KG1 (cell line): ENCODE measurements around the gene DHRSX.
"Not testable (repeated sequence)": the region's sequence is repeated elsewhere in the genome, so short reads cannot be mapped to it uniquely, and the experiment has no call there.

Source experiments
- DNase-seq: peaks from one replicate; lab custom pipeline; 2025; lab: John Stamatoyannopoulos, UW

Gene DHRSX

DNA sequence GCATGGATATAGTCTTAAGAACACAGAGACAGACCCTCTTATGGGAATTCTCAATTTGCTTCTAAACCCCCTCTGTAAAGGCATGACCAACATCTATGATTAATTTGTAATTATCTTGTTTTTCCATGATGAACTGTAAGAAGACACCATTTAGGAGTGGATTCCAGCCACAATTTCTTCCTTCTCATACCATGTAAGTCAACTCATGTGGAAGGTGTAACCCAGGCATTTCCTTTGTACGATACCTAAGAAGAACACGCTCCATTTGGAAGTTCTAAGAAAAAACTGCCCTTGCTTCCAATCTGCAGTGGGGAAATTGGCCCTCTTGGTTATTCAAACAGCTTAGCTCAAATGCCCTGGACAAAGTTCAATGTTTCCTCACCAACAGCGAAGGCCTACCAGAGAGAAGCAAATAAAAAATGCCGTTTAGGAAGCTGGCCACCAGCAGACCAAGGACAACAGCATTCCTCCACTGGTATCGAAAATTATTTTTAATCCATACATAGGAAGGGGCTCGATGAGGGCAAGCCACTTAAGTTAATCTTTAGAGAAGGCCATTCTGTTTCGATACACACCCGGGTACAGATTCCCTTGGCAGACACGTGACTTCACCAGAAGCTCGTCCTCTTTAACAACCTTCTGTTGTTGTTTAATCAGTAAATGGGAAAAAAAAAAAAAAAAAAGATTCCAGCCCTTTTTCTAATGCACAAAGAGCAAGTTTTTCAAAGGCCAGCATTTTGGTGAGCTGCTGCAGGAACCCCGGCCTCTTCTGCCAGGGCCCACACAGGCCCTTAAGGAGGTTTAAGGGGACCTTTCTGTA, 2.6 kb downstream of the DHRSX start:
- DNase-seq, result no peak

DNA sequence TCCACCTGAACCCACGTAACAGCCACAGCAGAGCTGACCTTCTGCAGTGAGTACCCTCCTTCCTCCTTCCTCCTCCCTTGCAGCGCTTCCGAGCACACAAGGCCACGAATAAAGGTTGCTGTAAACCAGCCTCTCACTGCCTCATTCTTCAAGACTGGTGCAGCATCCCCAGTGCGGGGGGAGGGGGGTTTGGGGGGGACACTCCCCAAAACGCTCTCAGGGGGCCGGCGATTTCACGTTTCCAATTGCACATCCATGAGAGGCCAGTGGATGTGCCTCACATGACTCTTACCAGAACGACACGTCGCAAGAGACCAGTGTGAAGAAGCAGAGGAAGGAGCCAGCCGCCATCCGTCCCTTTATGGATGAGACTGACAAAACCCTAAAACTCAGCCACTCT, 5.2 kb downstream of the DHRSX start:
- DNase-seq, result no peak

DNA sequence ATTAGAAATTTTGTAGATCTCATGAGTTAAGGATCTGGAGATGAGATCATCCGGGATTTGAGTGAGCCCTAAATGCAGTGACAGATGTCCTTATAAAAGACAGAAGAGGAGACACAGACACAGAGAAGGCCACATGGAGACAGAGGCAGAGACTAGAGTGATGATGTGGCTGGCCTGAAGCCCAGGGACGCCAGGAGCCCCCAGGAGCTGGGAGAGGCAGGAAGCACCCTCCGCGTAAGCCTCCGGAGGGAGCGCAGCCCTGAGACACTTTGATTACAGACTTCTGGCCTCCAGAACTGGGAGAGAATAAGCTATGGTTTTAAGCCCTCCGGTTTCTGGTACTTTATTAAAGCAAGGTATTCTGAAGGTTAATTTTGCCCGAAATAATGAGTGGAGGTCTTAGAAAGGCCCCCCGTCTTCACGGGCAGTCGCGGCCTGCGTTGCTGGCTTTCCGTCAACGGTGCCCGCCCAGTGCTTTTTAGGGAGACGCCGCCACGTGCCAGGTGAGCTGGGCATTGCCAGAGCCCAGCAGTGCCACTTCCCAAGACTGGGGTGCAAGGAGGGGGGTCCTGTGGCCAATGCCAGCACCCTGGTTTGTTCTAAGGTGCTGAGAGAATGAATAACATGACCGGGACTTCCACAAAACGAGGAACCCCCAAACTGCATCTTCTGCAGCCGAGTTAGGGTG, 8.1 kb downstream of the DHRSX start:
- no peak for DNase-seq

DNA sequence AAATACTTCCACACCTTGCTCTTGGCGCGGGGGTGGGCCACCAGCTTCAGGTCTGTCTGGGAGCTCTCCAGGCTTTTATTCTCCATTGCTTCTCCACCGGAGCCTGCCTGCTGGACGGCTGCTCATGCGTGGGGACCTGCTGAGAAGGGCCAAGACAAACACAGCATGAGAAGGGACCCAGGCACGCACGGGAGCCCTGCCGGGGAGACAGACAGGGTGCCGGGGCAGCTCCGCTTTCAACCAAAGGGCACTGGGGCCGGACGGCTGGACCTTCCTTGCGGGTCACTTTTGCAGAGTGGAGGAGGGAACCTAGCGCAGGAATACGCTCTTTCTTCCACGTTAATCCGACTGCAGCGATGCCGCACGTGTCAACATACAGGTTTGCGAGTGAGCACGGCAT, 10.1 kb downstream of the DHRSX start:
- no peak for DNase-seq

DNA sequence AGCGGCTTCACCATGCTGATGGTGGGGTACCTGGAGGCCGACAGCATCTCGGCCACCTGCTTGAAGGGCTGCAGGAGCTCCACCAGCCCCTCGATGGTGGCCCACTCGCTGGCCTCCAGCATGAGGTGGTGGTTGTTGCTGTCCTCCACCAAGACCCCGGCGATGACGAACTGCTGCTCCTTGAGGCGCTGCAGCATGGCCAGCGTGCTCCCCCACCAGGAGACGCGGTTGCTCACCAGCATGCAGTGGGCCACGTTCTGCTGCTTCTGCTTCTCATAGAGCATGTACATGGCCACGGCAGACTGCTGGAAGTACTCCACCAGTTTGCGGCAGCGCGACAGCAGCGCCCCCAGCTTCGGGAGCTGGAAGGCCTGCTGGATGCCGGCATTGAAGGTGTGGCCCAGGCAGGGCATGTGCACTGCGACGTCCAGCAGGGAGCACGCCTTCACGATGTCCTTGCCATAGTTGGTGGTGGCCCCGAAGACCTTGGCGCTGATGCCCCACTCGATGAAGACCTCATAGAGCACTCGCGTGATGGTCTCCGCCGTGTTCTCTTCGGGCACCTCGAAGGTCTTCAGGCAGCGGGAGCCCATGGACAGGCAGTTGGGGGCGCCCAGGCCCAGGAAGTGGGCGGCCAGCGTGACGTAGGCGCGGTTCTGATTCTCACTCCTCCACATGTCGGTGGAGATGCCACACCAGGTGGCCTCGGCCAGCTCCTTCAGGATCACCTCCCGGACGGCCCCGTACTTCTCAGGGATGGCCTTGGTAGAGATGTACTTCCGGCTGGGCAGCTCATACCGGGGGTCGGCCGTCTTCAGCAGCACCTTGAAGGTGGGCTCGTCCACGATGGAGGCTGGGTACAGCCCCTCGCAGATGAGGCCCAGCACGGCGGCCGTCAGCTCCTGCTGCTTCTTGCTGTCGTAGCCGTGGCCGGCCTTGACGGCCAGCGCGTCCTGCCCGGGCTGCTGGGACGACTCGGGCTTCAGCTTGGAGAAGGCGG, 11.0 kb downstream of the DHRSX start:
- no peak for DNase-seq

DNA sequence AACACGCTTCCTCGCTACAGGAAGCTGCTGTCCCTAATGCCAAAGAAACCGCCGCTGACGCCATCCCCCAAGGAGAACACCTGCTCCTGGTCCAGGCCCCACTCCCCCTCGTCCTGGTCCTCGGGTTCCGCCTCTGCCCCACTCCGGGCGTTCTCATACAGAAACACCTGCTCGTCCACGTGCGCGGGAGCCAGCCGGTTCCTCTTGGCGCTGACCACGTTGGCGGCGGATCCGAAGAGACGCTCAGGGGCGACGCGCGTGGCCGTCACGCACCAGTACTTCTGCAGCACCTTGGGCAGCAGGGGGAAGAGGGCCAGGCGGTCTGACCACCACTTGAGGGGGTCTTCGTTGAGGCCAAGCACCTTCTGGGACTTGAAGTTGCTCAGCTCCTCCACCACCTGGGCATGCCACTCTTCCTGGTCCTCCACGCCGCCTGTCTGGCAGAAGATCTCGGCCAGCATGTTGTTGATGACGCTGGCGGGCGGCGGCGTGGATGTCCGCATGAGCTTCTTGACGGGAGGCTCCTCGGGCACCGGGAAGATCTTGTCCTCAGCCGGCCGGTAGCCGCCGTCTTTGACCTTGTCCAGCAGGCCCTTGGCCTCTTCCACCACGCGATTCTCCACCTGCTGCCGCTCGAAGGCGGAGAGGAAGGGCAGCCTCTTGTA, 12.0 kb downstream of the DHRSX start:
- DNase-seq, result no peak

DNA sequence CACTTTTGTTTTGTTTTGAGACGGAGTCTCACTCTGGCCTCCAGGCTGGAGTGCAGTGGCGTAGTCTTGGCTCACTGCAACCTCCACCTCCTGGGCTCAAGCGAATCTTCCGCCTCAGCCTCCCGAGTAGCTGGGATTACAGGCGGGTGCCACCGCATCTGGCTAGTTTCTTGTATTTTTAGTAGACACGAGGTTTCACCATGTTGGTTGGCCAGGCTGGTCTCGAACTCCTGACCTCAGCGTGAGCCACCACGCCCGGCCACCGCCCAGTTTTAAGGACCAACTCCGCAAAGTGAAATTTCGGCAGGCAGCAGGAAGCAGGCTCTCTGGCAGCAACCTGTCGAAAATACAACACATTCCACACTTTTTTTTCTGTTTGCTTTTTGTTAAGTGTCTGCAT, 13.4 kb downstream of the DHRSX start:
- no peak for DNase-seq

DNA sequence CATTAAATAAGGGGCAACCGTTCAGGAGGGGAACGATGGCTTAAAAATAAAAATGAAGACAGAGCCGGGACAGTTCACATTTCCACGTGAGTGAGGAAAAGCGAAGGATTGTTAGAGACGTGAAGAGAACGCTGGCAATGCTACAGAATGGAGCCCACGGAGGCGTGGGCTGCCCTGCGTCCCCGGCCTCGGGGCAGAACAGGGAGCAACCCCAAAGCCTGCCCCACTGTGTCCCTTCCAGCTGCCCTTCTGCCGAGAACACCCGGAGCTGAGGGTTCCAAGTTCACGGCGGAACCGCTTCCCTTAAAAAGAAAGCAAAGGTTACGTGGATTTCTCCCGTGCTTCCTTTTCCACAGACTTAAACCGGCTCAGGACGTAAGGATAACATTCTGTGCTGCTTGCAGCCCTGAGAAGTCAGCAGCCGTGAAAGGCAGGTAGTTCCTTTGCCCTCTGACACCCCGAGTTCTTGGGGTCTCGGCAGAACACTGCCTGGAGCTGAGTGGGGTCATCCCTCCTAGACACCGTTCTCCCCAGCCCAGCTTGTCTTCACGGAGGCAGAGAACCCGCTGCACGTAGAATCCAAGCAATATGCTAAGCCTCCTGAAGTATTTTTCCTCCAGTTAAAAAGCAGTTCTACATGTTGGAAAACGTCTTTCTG, 14.2 kb downstream of the DHRSX start:
- no peak for DNase-seq

DNA sequence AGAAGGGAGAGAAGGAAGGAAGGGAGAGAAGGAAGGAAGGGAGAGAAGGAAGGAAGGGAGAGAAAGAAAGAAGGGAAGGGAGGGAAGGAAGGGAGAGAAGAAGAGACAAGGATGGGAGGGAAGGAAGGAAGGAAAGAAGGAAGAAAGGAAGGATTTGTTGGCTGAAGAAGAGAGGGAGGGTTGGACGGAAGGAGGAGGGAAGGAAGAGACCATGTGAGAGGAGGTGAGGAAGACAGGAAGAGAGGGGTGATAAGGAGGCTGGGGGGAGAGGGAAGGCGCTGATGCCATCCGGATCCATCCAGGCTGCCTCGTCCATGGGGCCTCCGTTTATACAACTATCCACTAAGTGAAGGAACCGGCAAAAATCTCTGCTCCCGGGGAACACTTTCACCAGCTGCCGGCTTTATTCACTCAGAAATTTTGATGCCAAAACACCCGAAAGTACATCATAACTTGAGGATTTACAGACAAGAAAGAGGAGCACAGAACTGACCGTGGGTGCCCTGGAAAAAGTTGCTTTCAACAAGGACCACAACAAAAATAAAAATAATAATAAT, 14.9 kb downstream of the DHRSX start:
- DNase-seq, result no peak

DNA sequence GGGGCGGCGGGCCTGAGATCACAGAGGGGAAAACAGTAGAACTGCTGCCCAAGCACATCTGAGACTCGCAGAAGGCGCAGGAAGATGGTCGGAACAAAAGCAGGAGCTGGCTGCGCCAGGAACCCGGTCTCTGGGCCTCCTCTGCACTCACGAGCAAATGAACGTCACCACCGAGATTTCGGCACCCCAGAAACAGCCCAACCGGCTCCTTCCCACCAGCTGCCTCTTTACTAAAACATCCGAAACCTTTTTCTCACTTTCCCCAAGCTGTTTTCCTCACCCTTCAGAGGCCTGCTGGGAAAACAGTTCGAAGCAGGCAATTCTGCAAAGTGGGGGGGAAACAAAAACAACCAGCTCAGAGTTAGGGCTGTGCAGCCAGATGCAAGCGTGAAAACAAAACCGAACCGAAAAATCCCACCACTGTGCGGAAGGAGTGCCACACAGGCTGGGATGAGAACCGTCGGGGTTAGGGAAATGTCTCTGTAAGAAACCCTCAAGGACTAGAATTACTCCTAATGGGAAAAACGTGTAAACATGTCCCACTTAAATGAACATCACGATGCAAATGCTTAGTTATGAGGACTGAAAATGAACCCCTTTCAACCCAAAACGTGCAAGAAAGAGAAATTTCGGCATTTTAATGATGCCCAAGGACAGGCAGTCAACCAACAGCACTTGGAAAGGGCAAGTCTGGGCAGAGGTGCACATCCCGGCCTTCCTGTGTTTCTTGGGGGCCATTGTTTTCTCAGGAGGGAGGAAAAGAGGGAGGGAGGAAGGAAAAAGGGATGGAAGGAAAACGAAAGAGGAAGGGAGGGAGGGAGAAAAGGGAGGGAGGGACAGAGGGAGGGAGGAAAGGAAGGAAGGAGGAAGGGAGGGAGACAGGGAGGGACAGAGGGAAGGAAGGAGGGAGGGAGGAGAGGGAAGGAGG, 15.8 kb downstream of the DHRSX start:
- no peak for DNase-seq

DNA sequence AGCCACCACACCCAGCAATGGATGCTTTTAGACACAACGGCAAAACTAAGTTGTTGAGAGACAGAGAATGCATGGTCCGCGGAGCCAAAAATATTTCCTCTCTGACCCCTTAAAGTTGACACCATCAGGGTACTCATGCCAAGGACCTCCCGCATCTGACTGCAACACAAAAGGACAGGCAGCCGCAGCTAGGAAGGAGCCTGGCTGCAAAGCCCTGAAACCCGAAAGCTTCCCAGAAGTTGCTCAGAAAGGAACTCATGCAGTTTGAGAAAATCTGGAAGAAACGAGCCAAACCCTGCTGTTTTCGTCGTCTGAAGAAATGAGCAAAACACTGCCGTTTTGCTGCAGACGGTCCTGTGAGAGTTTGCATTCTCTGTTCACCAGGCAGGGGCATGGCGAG, 16.5 kb downstream of the DHRSX start:
- no peak for DNase-seq

DNA sequence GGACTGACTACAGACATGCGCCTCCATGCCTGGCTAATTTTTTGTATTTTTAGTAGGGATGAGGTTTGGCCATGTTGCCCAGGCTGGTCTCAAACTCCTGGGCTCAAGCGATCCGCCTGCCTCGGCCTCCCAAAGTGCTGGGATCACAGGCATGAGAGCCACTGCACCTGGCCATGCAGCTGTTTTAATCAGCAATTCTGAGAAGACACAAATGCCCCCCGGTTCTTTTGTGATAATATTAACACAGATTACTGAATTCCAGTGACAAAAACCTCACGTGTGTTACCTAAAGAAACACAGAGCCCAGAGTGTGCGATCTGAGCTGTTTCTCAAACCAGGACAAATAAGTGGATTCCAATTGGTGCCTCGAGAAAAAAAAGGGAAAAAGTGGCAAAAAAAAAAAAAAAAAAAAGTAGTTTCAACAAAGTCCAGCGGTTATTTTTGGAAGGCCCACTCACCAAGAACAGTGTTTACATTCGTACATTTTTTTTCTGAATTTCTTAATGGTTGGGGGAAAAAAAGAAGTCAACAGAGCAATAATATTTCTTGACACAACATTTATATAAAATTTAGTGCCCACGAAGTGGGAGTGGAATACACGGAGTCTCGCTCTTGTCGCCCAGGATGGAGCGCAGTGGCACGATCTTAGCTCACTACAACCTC, 17.2 kb downstream of the DHRSX start:
- DNase-seq, result no peak

DNA sequence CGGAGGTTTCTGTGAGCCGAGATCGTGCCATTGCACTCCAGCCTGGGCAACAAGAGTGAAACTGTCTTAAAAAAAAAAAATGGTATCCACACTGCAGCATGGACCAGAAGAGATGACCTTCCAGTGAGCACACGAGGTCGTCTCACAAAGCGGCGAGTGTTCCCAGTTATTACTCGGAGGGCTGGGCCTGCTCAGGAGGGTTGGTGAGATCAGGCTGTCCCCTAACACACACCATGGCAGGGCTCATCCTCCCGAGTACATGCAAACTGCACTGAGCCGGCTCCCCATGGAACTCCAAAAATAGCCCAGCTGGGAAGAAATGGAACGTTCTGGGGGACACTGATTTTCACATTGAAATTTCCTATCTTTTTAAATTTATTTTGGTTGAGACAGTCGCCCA, 19.2 kb downstream of the DHRSX start:
- DNase-seq, result not testable (repeated sequence)

DNA sequence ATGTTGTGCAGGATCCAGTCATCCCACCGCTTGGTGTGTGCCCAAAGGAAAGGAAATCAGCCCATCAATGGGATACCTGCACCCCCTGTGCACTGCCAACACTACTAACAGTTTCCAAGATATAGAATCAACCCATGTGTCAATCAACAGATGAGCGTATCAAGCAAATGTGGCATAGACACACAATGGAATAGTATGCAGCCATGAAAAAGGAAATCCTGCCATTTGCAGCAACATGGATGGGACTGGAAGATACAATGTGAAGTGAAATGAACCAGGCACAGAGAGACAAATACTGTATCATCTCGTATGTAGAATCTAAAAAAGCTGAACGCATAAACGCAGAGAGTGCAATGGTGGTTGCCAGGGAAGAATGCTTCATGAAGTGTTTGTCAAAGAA, 20.8 kb downstream of the DHRSX start:
- DNase-seq, result not testable (repeated sequence)

DNA sequence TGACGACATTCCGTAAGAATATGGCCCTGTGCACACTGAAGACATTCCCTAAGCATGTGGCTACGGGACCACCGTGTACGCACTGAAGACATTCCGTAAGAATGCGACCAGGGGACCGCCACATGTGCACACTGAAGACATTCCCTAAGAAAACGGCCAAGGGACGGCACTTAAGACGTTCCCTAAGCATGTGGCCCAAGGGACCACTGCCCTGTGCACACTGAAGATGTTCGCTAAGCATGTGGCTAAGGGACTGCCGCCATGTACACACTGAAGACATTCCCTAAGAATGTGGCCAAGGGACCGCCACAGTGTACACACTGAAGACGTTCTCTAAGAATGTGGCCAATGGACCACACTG, 21.4 kb downstream of the DHRSX start:
- DNase-seq, result no peak

DNA sequence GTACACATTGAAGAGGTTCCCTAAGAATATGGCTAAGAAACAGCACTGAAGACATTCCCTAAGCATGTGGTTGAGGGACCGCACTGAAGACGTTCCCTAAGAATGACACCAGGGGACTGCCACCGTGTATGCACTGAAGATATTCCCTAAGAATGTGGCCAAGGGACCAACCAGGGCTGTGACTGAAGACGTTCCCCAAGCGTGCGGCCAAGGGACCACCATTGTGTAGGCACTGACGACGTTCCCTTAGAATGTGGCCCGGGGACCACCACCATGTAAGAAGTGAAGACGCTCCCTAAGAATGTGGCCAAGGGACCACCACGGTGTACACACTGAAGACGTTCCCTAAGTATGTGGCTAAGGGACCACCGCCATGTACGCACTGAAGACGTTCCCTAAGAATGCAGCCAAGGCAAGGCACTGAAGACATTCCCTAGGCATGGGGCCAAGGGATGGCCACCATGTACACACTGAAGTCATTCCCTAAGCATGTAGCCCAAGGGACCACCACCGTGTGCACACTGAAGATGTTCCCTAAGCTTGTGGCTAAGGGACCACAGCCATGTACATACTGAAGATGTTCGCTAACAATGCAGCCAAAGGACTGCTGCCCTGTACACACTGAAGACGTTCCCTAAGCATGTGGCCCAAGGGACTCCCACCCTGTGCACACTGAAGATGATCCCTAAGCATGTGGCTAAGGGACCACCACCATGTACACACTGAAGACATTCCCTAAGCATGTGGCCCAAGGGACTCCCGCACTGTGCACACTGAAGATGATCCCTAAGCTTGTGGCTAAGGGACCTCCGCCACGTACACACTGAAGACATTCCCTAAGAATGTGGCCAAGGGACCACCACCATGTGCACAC, 22.0 kb downstream of the DHRSX start:
- DNase-seq, result no peak

DNA sequence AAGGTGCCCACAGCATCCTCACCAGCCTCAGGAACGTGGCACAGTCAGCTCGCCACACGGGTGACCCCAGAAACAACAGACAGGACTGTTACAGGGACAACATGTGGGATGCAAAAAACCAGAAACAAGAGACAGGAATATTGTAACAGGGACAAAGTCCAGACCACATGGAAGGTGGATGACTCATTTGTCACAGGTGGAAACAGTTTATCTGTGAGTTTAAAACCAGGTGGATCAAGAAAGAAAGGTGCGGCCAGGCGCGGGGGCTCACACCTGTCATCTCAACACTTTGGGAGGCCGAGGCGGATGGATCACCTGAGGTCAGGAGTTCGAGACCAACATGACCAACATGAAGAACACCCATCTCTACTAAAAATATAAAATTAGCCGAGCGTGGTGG, 23.5 kb downstream of the DHRSX start:
- not testable (repeated sequence) for DNase-seq

DNA sequence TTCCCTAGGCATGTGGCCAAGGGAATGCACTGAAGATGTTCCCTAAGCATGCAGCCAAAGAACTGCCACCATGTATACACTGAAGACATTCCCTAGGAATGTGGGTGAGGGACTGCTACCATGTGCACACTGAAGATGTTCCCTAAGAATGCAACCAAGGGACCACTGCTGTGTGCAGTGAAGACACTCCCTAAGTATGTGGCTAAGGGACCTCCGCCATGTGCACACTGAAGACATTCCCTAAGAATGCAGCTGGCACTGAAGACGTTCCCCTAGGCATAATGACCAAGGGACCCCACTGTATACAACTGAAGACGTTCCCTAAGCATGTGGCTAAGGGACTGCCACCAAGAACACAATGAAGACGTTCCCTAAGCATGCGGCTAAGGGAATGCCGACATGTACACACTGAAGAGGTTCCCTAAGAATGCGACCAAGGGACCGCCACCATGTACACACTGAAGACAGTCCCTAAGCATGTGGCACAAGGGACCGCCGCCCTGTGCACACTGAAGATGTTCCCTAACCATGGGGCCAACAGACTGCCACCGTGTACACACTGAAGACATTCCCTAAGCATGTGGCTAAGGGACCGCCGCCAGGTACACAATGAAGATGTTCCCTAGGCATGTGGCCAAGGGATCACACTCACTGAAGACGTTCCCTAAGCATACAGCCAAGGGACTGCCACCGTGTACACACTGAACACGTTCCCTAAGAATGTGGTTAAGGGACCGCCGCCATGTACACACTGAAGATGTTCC, 25.6 kb downstream of the DHRSX start:
- no peak for DNase-seq
